ENCODE measurements around the gene MOCOS. TPM values are rescaled to one million over a fixed set of nuclear protein-coding genes. Genes with fewer than 3 reads are reported as not detected.
A peak's percentile ranks its signal among the peaks of the same experiment; 100 is the strongest.

MOCOS gene
- polyA plus RNA-seq, 1 experiment = 12.6 TPM

DNA sequence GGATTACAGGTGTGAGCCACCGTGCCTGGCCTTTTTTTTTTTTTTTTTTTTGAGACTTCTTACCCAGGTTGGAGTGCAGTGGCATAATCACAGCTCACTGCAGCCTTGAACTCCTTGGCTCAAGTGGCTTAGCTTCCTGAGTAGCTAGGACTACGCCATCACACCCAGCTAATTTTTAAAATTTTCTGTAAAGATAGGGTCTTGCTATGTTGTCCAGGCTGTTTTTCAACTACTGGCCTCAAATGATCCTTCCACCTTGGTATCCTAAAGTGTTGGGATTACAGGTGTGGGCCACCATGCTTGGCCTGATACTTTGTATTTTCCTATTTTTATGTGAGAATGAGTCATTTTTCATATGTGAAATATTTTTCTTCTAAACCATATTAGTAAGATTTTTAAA lies 43.9 kb upstream of the MOCOS start:
- H3K27me3 ChIP-seq (ENCODE audit: control insufficient read depth, insufficient read depth, low read length) = no peaks in the 10 kb centered on the region
- ChIA-PET POLR2A (interaction anchor here (0.6 kb wide), 1 partner anchor 37 kb away, joined by 3 read pairs; no protein-coding TSS in a partner anchor), CTCF (no interaction called here)
- no peak for DNase-seq (ENCODE audit: low read depth)
- H3K36me3 ChIP-seq (ENCODE audit: control insufficient read depth, insufficient read depth, low read length) = peaks cover 23% of the 10 kb centered on the region
- H3K4me3 ChIP-seq (ENCODE audit: low read depth, low read length) = no peak overlapping the region
- TF ChIP-seq, protein P1, sequence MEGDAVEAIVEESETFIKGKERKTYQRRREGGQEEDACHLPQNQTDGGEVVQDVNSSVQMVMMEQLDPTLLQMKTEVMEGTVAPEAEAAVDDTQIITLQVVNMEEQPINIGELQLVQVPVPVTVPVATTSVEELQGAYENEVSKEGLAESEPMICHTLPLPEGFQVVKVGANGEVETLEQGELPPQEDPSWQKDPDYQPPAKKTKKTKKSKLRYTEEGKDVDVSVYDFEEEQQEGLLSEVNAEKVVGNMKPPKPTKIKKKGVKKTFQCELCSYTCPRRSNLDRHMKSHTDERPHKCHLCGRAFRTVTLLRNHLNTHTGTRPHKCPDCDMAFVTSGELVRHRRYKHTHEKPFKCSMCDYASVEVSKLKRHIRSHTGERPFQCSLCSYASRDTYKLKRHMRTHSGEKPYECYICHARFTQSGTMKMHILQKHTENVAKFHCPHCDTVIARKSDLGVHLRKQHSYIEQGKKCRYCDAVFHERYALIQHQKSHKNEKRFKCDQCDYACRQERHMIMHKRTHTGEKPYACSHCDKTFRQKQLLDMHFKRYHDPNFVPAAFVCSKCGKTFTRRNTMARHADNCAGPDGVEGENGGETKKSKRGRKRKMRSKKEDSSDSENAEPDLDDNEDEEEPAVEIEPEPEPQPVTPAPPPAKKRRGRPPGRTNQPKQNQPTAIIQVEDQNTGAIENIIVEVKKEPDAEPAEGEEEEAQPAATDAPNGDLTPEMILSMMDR (IDR thresholded peaks at IDR 0.05; ENCODE audit: insufficient read depth, low read depth, low read length) = no peak

DNA sequence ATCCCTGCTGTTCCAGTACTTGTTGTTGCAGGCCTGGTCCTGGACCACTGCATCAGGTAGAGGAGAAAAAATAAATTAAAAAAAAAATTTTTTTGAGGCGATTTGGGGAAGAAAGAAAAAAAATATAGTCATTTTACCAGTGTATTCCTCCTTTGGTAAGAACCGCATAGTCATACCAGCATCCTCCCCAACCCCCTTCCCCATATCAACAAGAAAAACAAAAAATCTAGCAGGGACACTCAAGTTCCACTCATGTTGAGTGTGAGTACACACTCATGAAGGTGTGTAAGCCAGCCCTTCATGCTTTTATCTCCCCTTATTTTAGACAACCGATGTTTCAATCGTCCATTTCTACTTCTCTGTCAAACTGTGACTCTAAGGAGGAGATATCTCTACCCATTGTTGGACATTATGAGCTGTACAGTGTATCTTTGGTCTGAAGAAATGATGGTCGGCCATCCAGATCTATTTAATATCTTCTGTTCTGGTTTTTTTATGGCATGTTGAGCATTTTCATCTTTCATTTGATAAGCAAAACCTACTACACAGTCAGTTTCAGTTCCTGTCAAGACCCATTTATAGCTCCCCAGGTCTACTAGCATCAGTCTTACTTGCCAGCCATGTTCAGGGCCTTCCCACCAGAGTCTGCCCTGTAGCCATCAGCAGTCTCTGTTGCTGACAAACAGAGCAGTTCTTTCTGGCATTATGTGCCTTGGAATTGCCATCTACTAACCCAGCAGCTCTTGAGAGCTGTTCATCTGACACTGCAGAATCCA lies 37.6 kb upstream of the MOCOS start:
- no peak for DNase-seq (ENCODE audit: low read depth)
- no peak overlapping the region for H3K4me3 ChIP-seq (ENCODE audit: low read depth, low read length)
- CTCF ChIA-PET = interaction anchor here (0.6 to 1.5 kb wide), 5 partner anchors 9 to 151 kb away, joined by 3 to 5 read pairs (median 3); no protein-coding TSS in a partner anchor
- H3K27me3 ChIP-seq (ENCODE audit: control insufficient read depth, insufficient read depth, low read length) = no peaks in the 10 kb centered on the region
- peaks cover 20% of the 10 kb centered on the region for H3K36me3 ChIP-seq (ENCODE audit: control insufficient read depth, insufficient read depth, low read length)
- TF ChIP-seq, protein P1 (IDR thresholded peaks at IDR 0.05; ENCODE audit: insufficient read depth, low read depth, low read length) = no peak
- POLR2A ChIA-PET = no interaction called here

DNA sequence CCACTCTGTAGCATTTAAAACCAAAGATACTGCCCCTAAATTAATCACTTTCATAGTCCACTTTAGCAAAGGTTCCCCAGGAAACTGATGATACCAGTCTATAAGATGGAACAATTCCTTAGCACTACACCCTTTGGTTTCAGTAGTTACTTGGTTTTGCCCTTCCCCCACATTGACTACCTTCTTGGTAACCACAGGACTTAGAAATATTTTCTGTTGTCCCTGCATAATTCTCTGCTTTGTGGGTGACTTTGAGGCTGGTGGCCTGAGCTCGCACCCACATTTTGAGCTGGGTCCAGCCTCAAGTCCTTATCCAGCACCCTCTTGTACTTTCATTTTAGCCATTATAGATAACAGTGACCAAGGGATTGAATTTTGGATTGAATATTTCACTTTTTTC lies 34.5 kb upstream of the MOCOS start:
- ChIA-PET POLR2A (no interaction called here), CTCF (interaction anchor here (1.1 kb wide), 1 partner anchor 29 kb away, joined by 3 read pairs; no protein-coding TSS in a partner anchor)
- no peak for DNase-seq (ENCODE audit: low read depth)
- TF ChIP-seq, protein P1 (IDR thresholded peaks at IDR 0.05; ENCODE audit: insufficient read depth, low read depth, low read length) = no peak
- no peak overlapping the region for H3K4me3 ChIP-seq (ENCODE audit: low read depth, low read length)
- H3K27me3 ChIP-seq (ENCODE audit: control insufficient read depth, insufficient read depth, low read length) = no peaks in the 10 kb centered on the region
- peaks cover 18% of the 10 kb centered on the region for H3K36me3 ChIP-seq (ENCODE audit: control insufficient read depth, insufficient read depth, low read length)

DNA sequence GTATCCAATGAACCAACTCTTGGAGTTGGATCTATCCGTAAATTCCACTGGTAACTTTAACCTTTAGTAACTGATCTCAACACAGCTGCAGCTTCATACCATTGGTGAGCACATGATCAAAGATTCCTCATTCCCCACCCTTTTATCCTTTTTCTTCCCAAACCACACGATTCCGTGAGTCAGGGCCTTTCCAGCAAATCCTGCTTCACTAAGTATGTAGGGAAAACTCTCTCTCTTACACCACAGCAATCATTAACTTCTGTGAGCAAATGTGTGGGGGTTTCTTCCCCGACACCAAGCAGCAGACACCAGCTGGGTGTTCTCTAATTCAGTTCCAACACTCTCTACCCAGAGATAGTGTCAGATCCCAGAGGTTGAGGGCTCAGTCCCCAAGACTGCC lies 34.1 kb upstream of the MOCOS start:
- no peak overlapping the region for H3K4me3 ChIP-seq (ENCODE audit: low read depth, low read length)
- POLR2A ChIA-PET = no interaction called here
- peaks cover 16% of the 10 kb centered on the region for H3K36me3 ChIP-seq (ENCODE audit: control insufficient read depth, insufficient read depth, low read length)
- peak; percentile 85 for DNase-seq (ENCODE audit: low read depth)
- H3K27me3 ChIP-seq (ENCODE audit: control insufficient read depth, insufficient read depth, low read length) = no peaks in the 10 kb centered on the region
- CTCF ChIA-PET = interaction anchor here (0.6 to 1.1 kb wide), 3 partner anchors 30 to 535 kb away, joined by 3 to 4 read pairs (median 3); no protein-coding TSS in a partner anchor
- TF ChIP-seq, protein P1 (IDR thresholded peaks at IDR 0.05; ENCODE audit: insufficient read depth, low read depth, low read length) = no peak

DNA sequence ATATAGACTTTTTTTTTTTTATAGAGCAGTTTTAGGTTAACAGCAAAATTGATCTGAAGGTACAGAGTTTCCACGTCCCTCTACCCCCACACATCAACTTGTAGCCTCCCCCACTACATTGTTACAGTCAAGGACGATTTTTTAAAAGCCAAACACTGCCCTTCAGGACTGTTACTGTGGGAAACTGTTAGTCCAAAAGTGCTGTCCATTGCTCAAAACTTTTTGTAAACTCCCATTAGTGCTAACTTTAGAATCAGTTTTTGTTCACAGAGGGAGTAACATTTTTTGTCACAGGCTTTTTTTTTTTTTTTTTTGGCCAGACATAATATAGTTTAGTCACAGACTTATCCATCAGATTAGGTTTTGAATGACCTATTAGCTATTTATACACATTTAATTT lies 33.5 kb upstream of the MOCOS start:
- TF ChIP-seq, protein P1 (IDR thresholded peaks at IDR 0.05; ENCODE audit: insufficient read depth, low read depth, low read length) = no peak
- H3K27me3 ChIP-seq (ENCODE audit: control insufficient read depth, insufficient read depth, low read length) = no peaks in the 10 kb centered on the region
- H3K4me3 ChIP-seq (ENCODE audit: low read depth, low read length) = no peak overlapping the region
- ChIA-PET POLR2A (no interaction called here), CTCF (interaction anchor here (0.6 to 1.1 kb wide), 3 partner anchors 30 to 535 kb away, joined by 3 to 4 read pairs (median 3); no protein-coding TSS in a partner anchor)
- H3K36me3 ChIP-seq (ENCODE audit: control insufficient read depth, insufficient read depth, low read length) = peaks cover 10% of the 10 kb centered on the region
- no peak for DNase-seq (ENCODE audit: low read depth)
